Right ventricle myocardium superior (tissue), 1 donor: ENCODE results near the gene CCDC34. TPM values are rescaled to one million over a fixed set of nuclear protein-coding genes. Genes with fewer than 3 reads are reported as not detected.
"Not testable (repeated sequence)": the region's sequence is repeated elsewhere in the genome, so short reads cannot be mapped to it uniquely, and the experiment has no call there.

Source experiments
- ATAC-seq: fragments of 200-7000 bp; cut with Tn5 transposase; one replicate; pipeline ENCODE4 v1.9.1; 2020; ENCODE audit warnings: mild to moderate bottlenecking; ENCODE audit not compliant: poor library complexity
- DNase-seq: peaks from one replicate; pipeline ENCODE4 v3.0.0-alpha.2; 2020
- intact Hi-C: fragments of 100-400 bp; cut with DNase I; formaldehyde crosslinking; loops from one replicate; pipeline ENCODE4 v1.11.2; 2022
- total RNA-seq: library from RNA; stranded (reverse); fragmentation: NEBNext Ultra II Directional; extraction: Animal tissue kit (Norgen Biotek cat#: 25700); gene quantifications from one replicate; pipeline ENCODE4 v1.2.1, GENCODE V29; 2021
- donor health status: DM: no; HTN: yes; CAD: no; lungs with severe emphysema.

The CCDC34 gene
- total RNA-seq, 1 donor from 2014 or later = 3.6 TPM

DNA sequence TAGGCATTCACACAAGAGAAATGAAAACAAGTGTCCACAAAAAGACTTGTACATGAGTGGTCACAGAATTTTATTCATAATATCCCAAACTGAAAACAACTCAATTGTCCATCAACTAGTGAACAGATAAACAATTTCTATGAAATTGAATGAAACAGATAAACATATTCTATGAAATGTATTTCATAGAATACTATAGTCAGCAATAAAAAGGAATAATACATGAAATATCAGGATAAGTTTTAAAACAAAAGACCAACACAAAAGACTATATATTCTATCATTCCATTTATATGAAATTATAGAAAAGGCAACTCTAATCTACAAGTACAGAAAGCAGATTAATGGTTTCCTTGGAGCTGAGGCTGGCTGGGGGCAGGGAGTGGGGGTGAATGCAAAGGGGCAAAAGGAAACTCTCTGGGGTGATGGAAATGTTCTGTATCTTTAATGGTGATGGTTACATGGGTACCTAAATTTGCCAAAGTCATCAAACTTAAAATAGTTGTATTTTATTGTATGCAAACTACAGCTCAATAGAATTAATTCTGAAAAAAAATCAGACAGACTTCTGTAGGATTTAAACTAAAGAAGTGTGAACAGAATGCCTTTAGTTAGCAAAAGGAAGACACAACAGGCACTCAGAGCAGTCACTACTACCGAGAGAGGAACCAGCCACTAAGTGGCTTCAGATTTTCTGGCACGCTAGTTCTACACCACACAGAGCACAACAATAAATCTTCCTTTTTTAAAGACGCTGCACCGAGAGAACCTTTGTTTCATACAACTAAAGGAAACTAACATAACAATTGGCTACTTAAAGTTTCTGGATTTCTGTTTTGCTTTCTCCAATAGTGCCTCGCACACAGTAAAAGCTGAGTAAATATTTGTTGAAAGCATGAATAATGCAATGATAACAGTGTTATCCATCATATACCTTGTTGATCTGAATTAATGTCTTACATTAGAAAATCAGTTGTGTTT, 15.4 kb downstream of the CCDC34 start:
- intact Hi-C loops = no loop called here
- DNase-seq = no peak
- ATAC-seq = peak; percentile 66

- DNase-seq = no peak
- peak; percentile 96 for ATAC-seq
- intact Hi-C loops = no loop called here
Measured at GRCh38 chr11:27339941-27340340, 23.1 kb downstream of the CCDC34 start.

GRCh38 chr11:27334764-27335163, 28.3 kb downstream of the CCDC34 start:
- intact Hi-C loops, DNase-seq, ATAC-seq: not testable (repeated sequence)

- ATAC-seq (no peak), DNase-seq (no peak)
- intact Hi-C loops = no loop called here
Measured at GRCh38 chr11:27331981-27332380, 31.0 kb downstream of the CCDC34 start.

DNA sequence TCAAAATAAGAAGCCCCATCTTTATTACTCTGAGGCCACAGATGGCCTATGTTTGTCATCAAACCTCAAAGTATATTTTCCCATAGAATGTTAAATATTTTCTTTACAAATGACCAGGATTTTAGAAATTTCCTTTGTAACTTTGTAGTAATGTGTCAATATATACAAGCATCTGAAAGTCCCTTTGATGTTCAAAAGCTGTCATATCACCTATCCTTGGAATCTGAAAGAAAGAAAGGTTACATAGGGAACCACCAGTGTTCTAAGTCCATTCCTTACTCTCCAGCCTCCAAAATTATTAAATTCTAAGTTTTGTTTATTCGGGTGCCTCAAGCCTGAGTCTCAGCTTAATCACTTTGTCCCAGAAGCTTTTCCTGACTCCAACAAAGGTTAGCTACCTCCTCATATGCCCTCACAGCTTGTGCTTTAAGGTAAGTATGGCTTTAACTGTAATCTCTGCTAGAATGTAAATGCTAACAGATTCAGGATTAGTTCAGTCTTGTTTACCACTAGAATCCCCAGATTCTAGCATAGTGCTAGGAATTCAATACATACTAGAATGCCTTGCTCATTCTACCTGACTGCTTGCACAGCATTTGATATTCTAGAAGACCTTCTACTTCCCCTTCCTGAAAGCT, 32.3 kb downstream of the CCDC34 start:
- ATAC-seq = no peak
- intact Hi-C loops = no loop called here

GRCh38 chr11:27329867-27330632, 33.0 kb downstream of the CCDC34 start:
- intact Hi-C loops = no loop called here
- no peak for ATAC-seq
- no peak for DNase-seq

More for the DNA sequence above, 32.3 kb downstream of the CCDC34 start:
- DNase-seq = no peak

- no peak for ATAC-seq
- no peak for DNase-seq
Measured at GRCh38 chr11:27328614-27329013, 34.4 kb downstream of the CCDC34 start.

DNA sequence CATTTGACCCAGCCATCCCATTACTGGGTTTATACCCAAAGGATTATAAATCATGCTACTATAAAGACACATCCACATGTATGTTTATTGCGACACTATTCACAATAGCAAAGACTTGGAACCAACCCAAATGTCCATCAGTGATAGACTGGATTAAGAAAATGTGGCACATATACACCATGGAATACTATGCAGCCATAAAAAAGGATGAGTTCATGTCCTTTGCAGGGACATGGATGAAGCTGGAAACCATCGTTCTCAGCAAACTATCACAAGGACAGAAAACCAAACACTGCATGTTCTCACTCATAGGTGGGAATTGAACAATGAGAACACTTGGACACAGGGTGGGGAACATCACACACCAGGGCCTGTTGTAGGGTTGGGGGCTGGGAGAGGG, 36.0 kb downstream of the CCDC34 start:
- intact Hi-C loops, DNase-seq, ATAC-seq: not testable (repeated sequence)

More at GRCh38 chr11:27328614-27329013, 34.4 kb downstream of the CCDC34 start:
- intact Hi-C loops = no loop called here

DNA sequence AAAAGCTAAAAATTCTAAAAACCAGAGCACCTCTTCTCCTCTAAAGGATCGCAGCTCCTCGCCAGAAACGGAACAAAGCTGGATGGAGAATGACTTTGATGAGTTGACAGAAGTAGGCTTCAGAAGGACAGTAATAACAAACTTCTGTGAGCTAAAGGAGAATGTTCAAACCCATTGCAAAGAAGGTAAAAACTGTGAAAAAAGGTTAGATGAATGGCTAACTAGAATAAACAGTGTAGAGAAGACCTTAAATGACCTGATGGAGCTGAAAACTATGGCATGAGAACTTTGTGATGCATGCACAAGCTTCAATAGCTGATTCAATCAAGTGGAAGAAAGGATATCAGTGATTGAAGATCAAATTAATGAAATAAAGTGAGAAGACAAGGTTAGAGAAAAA, 40.8 kb downstream of the CCDC34 start:
- ATAC-seq, intact Hi-C loops, DNase-seq: not testable (repeated sequence)

- intact Hi-C loops, ATAC-seq, DNase-seq: not testable (repeated sequence)
Measured at GRCh38 chr11:27321340-27321739, 41.7 kb downstream of the CCDC34 start.

DNA sequence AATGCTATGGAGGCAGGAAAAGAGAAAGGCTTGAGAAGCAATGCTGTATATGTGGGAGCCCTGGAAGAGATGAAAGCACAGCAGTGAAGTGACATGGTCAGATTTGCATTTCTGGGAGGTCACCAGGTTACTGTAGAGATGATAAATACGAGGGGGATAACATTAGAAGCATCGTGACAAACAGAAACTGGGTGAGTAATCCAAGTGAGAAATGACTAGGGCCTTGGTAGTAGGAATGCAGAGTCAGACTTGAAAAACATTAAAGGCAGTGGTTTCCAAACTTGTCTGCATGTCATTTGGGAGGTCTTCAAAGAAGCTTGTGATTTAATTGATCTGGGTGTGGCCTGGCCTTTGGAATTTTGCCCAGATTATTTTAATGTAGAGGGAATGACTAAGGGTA, 43.9 kb downstream of the CCDC34 start:
- ATAC-seq (no peak), DNase-seq (no peak)
- intact Hi-C loops = no loop called here

- DNase-seq (no peak), ATAC-seq (no peak)
- intact Hi-C loops = no loop called here
Measured at GRCh38 chr11:27317751-27318150, 45.3 kb downstream of the CCDC34 start.

DNA sequence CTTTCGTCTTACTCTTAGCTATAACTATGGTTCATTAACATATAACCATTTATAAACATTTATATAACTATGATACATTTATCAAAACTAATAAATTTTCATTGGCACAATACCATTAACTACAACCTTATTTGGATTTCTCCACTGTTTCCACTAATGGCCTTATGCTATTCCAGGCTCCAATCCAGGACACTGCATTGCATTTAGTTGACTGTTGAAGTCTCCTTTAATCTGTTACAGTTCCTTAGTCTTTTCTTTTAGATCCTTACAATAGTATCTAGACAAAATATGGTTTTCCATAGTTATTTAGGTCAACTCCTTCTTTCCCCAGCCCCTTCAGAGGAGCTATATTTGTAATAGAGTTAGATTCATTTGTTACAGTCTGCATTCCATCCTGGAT, 47.2 kb downstream of the CCDC34 start:
- no peak for DNase-seq
- no peak for ATAC-seq
- intact Hi-C loops = no loop called here

- DNase-seq (no peak), ATAC-seq (no peak)
- intact Hi-C loops = no loop called here
Measured at GRCh38 chr11:27313157-27313821, 49.7 kb downstream of the CCDC34 start.

GRCh38 chr11:27312110-27312509, 50.9 kb downstream of the CCDC34 start:
- intact Hi-C loops = no loop called here
- ATAC-seq (no peak), DNase-seq (no peak)

DNA sequence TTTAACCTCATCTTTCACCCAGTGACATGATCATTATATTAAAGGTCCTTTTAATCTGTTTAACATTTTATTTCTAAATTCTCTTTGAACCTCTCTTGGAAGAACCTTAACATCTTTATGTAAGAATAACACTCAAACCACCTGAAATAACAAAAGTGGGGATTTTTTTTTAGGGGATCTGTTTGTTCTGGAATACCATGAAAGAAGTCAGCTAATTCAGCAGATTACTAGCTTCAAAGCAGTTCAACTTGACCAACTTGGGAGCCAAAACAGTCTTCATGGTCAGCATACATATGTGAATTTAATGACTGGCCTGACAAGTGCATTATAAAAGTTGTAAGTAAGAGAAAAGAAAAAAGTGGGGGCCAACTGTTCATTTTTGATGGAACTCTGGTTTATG, 52.3 kb downstream of the CCDC34 start:
- DNase-seq (no peak), ATAC-seq (no peak)
- intact Hi-C loops = no loop called here

- DNase-seq (no peak), ATAC-seq (no peak)
- intact Hi-C loops = no loop called here
Measured at GRCh38 chr11:27310182-27310581, 52.8 kb downstream of the CCDC34 start.

GRCh38 chr11:27309046-27309445, 54.0 kb downstream of the CCDC34 start:
- no peak for ATAC-seq

DNA sequence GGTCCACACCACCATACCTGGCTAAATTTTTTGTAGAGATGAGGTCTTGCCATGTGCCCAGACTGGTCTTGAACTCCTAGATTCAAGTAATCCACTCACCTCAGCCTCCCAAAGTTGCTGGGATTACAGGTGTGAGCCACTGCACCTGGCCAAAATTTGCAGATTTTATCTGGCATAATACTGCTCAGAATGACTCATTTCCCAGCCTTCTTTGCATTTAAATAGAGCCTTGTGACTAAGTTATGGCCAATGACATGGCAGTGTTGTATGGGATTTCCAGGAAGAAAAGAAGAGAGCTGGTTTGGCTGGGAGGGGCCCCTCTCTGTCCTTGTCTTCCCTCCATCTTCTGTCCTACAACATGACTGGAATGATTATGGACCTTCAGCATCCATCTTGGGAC, 55.8 kb downstream of the CCDC34 start:
- ATAC-seq (no peak), DNase-seq (no peak)
- intact Hi-C loops = no loop called here

More at GRCh38 chr11:27309046-27309445, 54.0 kb downstream of the CCDC34 start:
- DNase-seq = no peak
- intact Hi-C loops = no loop called here
